CD4-positive, alpha-beta T cell (primary cell): ENCODE results near the gene SPECC1L. TPM values are rescaled to one million over a fixed set of nuclear protein-coding genes. Genes with fewer than 3 reads are reported as not detected.
A peak's percentile ranks its signal among the peaks of the same experiment; 100 is the strongest.
"Not testable (repeated sequence)": the region's sequence is repeated elsewhere in the genome, so short reads cannot be mapped to it uniquely, and the experiment has no call there.

ENCODE experiments used
- ATAC-seq: fragments of 200-7000 bp; cut with Tn5 transposase; one replicate; pipeline ENCODE4 v1.10.0; 2022; ENCODE audit warnings: mild to moderate bottlenecking; ENCODE audit not compliant: poor library complexity
- CTCF ChIA-PET: fragments of 350-600 bp; sonication (Branson Sonifier 250); formaldehyde crosslinking; loops from one replicate; lab custom pipeline; 2021; ENCODE audit warnings: antibody characterized with exemption, inconsistent platforms; lab: Charles Lee
- POLR2A ChIA-PET: fragments of 350-600 bp; sonication (Branson Sonifier 250); formaldehyde crosslinking; loops from one replicate; lab custom pipeline; 2021; ENCODE audit warnings: antibody characterized with exemption, inconsistent platforms; lab: Charles Lee
- DNase-seq, 14 experiments: peaks; one replicate each; pipeline ENCODE4 v3.0.0-alpha.2; 2013 to 2020; ENCODE audit warnings: mixed read lengths in 2 of 14
- H3K27ac ChIP-seq, 2 donors: one replicate each; pipeline versions ENCODE4 v1.5.1 to v1.7.0; 2013; ENCODE audit warnings: low read length in 2 of 2, low read depth in 1 of 2, mild to moderate bottlenecking in 1 of 2
- H3K27me3 ChIP-seq, 2 experiments: 1 replicate in 1 of 2; 2 replicates in 1 of 2; pipeline versions ENCODE4 v1.6.1 to v1.7.0; 2013; ENCODE audit warnings: low read length in 2 of 2, control low read depth in 1 of 2, mild to moderate bottlenecking in 1 of 2, moderate library complexity in 1 of 2; ENCODE audit not compliant: insufficient read depth in 2 of 2, control insufficient read depth in 1 of 2
- H3K36me3 ChIP-seq: one replicate; pipeline ENCODE4 v1.6.1; 2013; ENCODE audit warnings: low read length, control low read depth; ENCODE audit not compliant: insufficient read depth
- H3K4me1 ChIP-seq: one replicate; pipeline ENCODE4 v1.6.1; 2013; ENCODE audit warnings: low read length, control low read depth; ENCODE audit not compliant: insufficient read depth
- H3K4me3 ChIP-seq: one replicate; pipeline ENCODE4 v1.5.1; 2013; ENCODE audit warnings: mild to moderate bottlenecking, low read length, moderate library complexity
- H3K9me3 ChIP-seq, 2 experiments: 1 replicate in 1 of 2; 2 replicates in 1 of 2; pipeline versions ENCODE4 v1.6.1 to v1.7.0; 2013; ENCODE audit warnings: low read length in 2 of 2, mild to moderate bottlenecking in 2 of 2, control low read depth in 1 of 2, moderate library complexity in 1 of 2; ENCODE audit not compliant: control insufficient read depth in 1 of 2, insufficient read depth in 1 of 2
- H3K27ac Mint-ChIP-seq: one replicate; pipeline ENCODE4 v1.8.0; 2020; ENCODE audit warnings: mixed read lengths
- H3K27me3 Mint-ChIP-seq: one replicate; pipeline ENCODE4 v1.8.0; 2021; ENCODE audit warnings: mixed read lengths
- H3K36me3 Mint-ChIP-seq: one replicate; pipeline ENCODE4 v1.8.0; 2021; ENCODE audit warnings: low read depth, mixed read lengths
- H3K4me1 Mint-ChIP-seq: one replicate; pipeline ENCODE4 v1.8.0; 2021; ENCODE audit warnings: low read depth, mixed read lengths
- H3K4me3 Mint-ChIP-seq: one replicate; pipeline ENCODE4 v1.8.0; 2020; ENCODE audit warnings: mild to moderate bottlenecking, mixed read lengths
- H3K9me3 Mint-ChIP-seq: one replicate; pipeline ENCODE4 v1.8.0; 2020; ENCODE audit warnings: mixed read lengths
- CTCF ChIP-seq: fragments of 200-600 bp; IDR thresholded peaks from one replicate; pipeline ENCODE4 v1.8.0; 2022; ENCODE audit warnings: antibody characterized with exemption, mild to moderate bottlenecking
- intact Hi-C, 2 experiments: fragments of 100-400 bp; cut with DNase I in 1 of 2; cut with micrococcal nuclease in 1 of 2; formaldehyde crosslinking; loops; one replicate each; pipeline versions ENCODE4 v1.15.1 to v1.9.0; 2023 to 2025; cut with DNase I, micrococcal nuclease
- total RNA-seq, 174 experiments: library from RNA in 2 of 174; stranded (reverse) in 2 of 174; gene quantifications; one replicate each; pipeline ENCODE4 v1.2.3 and lab custom pipeline; 2021 to 2026

The SPECC1L gene
- total RNA-seq, 2 experiments from 2014 or later: 27.5 to 31.8 TPM

GRCh38 chr22:24251286-24251685, 19.3 kb upstream of the SPECC1L start:
- H3K36me3 Mint-ChIP-seq, H3K27me3 ChIP-seq, H3K4me1 Mint-ChIP-seq, H3K9me3 Mint-ChIP-seq, DNase-seq, ATAC-seq, POLR2A ChIA-PET, H3K4me1 ChIP-seq, CTCF ChIA-PET, H3K27ac ChIP-seq, H3K4me3 Mint-ChIP-seq, H3K27me3 Mint-ChIP-seq, H3K36me3 ChIP-seq, intact Hi-C loops, H3K9me3 ChIP-seq, H3K4me3 ChIP-seq, H3K27ac Mint-ChIP-seq: not testable (repeated sequence)

GRCh38 chr22:24253126-24253525, 17.5 kb upstream of the SPECC1L start:
- H3K27me3 ChIP-seq, CTCF ChIA-PET, H3K4me1 ChIP-seq, H3K9me3 Mint-ChIP-seq, H3K4me1 Mint-ChIP-seq, H3K9me3 ChIP-seq, intact Hi-C loops, DNase-seq, H3K36me3 ChIP-seq, H3K4me3 ChIP-seq, H3K27me3 Mint-ChIP-seq, POLR2A ChIA-PET, H3K36me3 Mint-ChIP-seq, H3K4me3 Mint-ChIP-seq, H3K27ac ChIP-seq, ATAC-seq, H3K27ac Mint-ChIP-seq: not testable (repeated sequence)

- DNase-seq, POLR2A ChIA-PET, H3K27me3 ChIP-seq, ATAC-seq, H3K4me3 Mint-ChIP-seq, H3K27me3 Mint-ChIP-seq, H3K4me1 Mint-ChIP-seq, H3K36me3 Mint-ChIP-seq, H3K27ac Mint-ChIP-seq, H3K4me1 ChIP-seq, CTCF ChIA-PET, H3K36me3 ChIP-seq, H3K4me3 ChIP-seq, intact Hi-C loops, H3K9me3 ChIP-seq, H3K9me3 Mint-ChIP-seq, H3K27ac ChIP-seq: not testable (repeated sequence)
Observed at GRCh38 chr22:24256136-24256535, 14.5 kb upstream of the SPECC1L start.

GRCh38 chr22:24256736-24257135, 13.9 kb upstream of the SPECC1L start:
- DNase-seq, H3K4me1 ChIP-seq, H3K9me3 ChIP-seq, H3K27ac ChIP-seq, CTCF ChIA-PET, ATAC-seq, intact Hi-C loops, H3K9me3 Mint-ChIP-seq, H3K27me3 ChIP-seq, H3K27me3 Mint-ChIP-seq, H3K4me1 Mint-ChIP-seq, H3K27ac Mint-ChIP-seq, POLR2A ChIA-PET, H3K36me3 ChIP-seq, H3K4me3 ChIP-seq, H3K4me3 Mint-ChIP-seq, H3K36me3 Mint-ChIP-seq: not testable (repeated sequence)

GRCh38 chr22:24259459-24259858, 11.2 kb upstream of the SPECC1L start:
- H3K27ac Mint-ChIP-seq, POLR2A ChIA-PET, CTCF ChIA-PET, H3K27ac ChIP-seq, intact Hi-C loops, H3K9me3 ChIP-seq, H3K4me3 Mint-ChIP-seq, H3K4me1 Mint-ChIP-seq, H3K36me3 Mint-ChIP-seq, H3K4me3 ChIP-seq, H3K9me3 Mint-ChIP-seq, H3K4me1 ChIP-seq, H3K27me3 Mint-ChIP-seq, H3K27me3 ChIP-seq, H3K36me3 ChIP-seq: not testable (repeated sequence)
- peak; percentile 59 for ATAC-seq
- TF ChIP-seq CTCF: peak; percentile 29
- peak; percentile 49 to 82 (median 60) for DNase-seq

GRCh38 chr22:24262185-24262749, 8.4 kb upstream of the SPECC1L start:
- CTCF ChIA-PET, H3K36me3 ChIP-seq, H3K4me1 Mint-ChIP-seq, H3K9me3 Mint-ChIP-seq, H3K36me3 Mint-ChIP-seq, H3K4me3 ChIP-seq, POLR2A ChIA-PET, H3K27me3 ChIP-seq, ATAC-seq, H3K27ac ChIP-seq, DNase-seq, intact Hi-C loops, H3K27ac Mint-ChIP-seq, H3K4me1 ChIP-seq, H3K27me3 Mint-ChIP-seq, H3K9me3 ChIP-seq, H3K4me3 Mint-ChIP-seq: not testable (repeated sequence)

- intact Hi-C loops, H3K27ac Mint-ChIP-seq, CTCF ChIA-PET, H3K27me3 ChIP-seq, DNase-seq, H3K4me3 Mint-ChIP-seq, ATAC-seq, H3K9me3 ChIP-seq, H3K4me1 Mint-ChIP-seq, H3K9me3 Mint-ChIP-seq, POLR2A ChIA-PET, H3K27ac ChIP-seq, H3K4me1 ChIP-seq, H3K27me3 Mint-ChIP-seq, H3K36me3 ChIP-seq, H3K4me3 ChIP-seq, H3K36me3 Mint-ChIP-seq: not testable (repeated sequence)
Observed at GRCh38 chr22:24263479-24263878, 7.2 kb upstream of the SPECC1L start.
